Uterus (tissue), 2 donors: Measurements from ENCODE around the gene GTF2F1.
A peak's percentile ranks its signal among the peaks of the same experiment; 100 is the strongest.

Experiments used
- CTCF ChIP-seq, 4 experiments: fragments of 200-600 bp in 2 of 4; fragments of 450-650 bp in 2 of 4; sonication (generic) in 2 of 4; IDR thresholded peaks; one replicate each; pipeline ENCODE4 v1.5.1; 2016 to 2019; ENCODE audit warnings: antibody characterized with exemption in 4 of 4, mild to moderate bottlenecking in 2 of 4, moderate library complexity in 1 of 4
- POLR2A ChIP-seq, 2 donors: fragments of 450-650 bp; IDR thresholded peaks; one replicate each; pipeline ENCODE4 v1.6.1; 2016; ENCODE audit warnings: antibody characterized with exemption in 2 of 2, mild to moderate bottlenecking in 1 of 2, moderate library complexity in 1 of 2

- TF ChIP-seq CTCF (IDR thresholded peaks at IDR 0.05) (no peak), POLR2A (IDR thresholded peaks at IDR 0.05) (peak; percentile 77 to 91)
Measured at GRCh38 chr19:6424195-6424938, 31.4 kb upstream of the GTF2F1 start, which contains the start of gene KHSRP.
